Breast epithelium (tissue), 3 donors: ENCODE measurements around the gene MGAT4C.

Experiments
- POLR2A ChIP-seq: fragments of 450-650 bp; IDR thresholded peaks from one replicate; pipeline ENCODE4 v1.6.1; 2016; ENCODE audit warnings: antibody characterized with exemption, mild to moderate bottlenecking, moderate library complexity
- TF ChIP-seq, protein P1 (sequence below), 3 donors: fragments of 450-650 bp; IDR thresholded peaks; one replicate each; pipeline ENCODE4 v1.5.1; 2016 to 2017; ENCODE audit warnings: antibody characterized with exemption in 3 of 3, mild to moderate bottlenecking in 3 of 3, moderate library complexity in 3 of 3

DNA sequence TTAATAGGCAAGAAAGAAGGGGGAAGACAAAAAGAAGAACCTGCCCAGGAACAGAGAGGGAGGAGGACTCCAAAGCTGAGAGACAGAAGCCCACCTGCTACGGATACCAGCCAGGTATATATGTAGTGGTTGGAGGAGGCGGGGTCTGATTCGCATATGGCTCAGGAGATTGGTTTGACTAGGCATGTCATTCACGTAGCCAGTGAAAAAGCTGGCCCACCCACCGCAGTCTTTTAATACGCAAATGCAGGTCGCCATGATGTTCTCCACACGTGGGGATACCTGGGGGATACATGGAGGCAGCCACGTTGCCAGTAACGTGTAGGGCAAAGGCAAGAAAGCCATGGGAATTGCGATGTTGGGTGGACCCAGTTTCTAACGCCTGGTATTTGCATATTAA is 308.9 kb downstream of the MGAT4C start:
- no peak for TF ChIP-seq POLR2A
- TF ChIP-seq, protein P1, sequence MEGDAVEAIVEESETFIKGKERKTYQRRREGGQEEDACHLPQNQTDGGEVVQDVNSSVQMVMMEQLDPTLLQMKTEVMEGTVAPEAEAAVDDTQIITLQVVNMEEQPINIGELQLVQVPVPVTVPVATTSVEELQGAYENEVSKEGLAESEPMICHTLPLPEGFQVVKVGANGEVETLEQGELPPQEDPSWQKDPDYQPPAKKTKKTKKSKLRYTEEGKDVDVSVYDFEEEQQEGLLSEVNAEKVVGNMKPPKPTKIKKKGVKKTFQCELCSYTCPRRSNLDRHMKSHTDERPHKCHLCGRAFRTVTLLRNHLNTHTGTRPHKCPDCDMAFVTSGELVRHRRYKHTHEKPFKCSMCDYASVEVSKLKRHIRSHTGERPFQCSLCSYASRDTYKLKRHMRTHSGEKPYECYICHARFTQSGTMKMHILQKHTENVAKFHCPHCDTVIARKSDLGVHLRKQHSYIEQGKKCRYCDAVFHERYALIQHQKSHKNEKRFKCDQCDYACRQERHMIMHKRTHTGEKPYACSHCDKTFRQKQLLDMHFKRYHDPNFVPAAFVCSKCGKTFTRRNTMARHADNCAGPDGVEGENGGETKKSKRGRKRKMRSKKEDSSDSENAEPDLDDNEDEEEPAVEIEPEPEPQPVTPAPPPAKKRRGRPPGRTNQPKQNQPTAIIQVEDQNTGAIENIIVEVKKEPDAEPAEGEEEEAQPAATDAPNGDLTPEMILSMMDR (IDR thresholded peaks at IDR 0.05), result no peak
